HG02571 (cell line): Measurements from ENCODE around the gene NFIC.
"Not testable (repeated sequence)": the region's sequence is repeated elsewhere in the genome, so short reads cannot be mapped to it uniquely, and the experiment has no call there.

Experiments used
- ATAC-seq: cut with Tn5 transposase; IDR thresholded peaks from one replicate; pipeline ENCODE4 v1.9.1; 2021; ENCODE audit warnings: mild to moderate bottlenecking, moderate library complexity; ENCODE audit not compliant: unreplicated experiment

Gene NFIC

DNA sequence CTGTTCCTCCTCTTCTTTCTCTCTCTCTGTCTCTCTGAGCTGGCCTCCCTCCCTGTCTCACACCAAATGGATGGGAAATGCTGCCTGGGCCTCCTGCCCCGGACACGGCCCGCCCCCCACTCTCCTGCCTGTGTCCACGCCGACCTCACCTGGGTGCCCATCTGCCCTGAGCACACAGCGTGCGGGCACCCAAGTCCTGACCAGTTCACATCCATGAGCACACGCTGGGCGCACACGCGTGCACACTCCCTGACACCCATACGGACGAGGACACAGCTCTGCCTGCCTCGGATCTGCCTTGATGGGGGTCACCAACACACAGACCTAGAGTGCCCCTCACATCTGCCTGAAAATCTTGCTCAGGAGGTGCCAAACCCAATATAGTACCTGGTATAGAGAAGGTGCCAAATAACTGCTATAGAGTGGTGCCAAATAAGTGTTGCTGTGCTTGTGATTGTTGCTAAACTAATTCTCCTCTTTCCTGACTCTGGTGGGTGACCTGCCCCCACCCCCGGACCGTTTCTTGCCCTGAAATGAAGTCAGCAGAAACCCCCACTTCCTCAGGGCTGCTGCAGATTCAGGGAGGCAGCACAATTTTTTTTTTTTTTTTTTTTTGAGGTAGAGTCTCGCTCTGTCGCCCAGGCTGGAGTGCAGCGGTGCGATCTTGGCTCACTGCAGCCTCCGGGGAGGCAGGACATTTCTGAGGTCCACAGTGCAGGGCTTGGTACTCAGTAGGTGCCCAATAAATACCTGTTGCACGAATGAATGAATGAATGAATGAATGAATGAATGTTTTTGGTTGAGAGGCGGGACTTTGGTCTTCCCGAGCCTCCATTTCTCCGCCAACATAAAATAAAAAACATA, 4.6 kb downstream of the NFIC start:
- ATAC-seq: no peak

DNA sequence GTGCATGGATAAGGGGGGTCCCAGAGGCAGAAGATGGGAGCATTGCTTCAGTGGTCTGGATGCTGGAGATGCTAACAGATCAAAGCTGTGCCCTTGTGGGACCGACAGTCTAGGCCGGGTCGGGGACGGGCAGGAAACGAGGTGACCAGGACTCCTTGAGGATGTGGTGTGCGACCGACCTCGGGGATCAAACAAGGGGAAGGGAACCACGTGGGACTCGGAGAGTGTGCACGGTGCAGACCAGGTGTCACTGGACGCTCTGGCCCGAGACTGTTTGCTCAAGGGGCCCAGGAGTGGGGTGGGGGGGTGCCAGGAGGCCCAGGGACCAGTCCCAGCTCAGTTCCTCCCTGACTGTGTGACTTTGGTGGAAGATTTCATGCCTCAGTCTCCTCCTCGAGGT, 6.0 kb downstream of the NFIC start:
- ATAC-seq: no peak

DNA sequence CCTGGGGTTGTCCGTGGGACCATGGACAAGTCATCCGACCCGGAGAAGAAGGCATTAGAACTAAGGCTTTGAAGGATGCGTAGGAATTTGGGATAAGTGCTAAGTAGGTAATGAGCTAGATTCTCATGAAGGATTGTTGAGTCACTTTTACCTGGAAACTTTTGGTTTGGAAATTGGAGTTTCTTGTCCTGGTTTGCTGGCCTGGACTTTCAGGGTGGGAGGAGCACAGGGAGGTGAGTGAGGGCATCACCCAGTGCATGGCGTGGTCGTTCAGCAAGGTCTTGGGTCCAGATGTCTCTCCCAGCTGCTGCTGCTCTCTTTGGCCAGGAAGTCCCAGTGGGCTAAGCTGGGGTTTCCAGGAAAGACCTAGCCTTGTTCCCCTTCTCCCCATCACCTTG, 7.6 kb downstream of the NFIC start:
- ATAC-seq: no peak

DNA sequence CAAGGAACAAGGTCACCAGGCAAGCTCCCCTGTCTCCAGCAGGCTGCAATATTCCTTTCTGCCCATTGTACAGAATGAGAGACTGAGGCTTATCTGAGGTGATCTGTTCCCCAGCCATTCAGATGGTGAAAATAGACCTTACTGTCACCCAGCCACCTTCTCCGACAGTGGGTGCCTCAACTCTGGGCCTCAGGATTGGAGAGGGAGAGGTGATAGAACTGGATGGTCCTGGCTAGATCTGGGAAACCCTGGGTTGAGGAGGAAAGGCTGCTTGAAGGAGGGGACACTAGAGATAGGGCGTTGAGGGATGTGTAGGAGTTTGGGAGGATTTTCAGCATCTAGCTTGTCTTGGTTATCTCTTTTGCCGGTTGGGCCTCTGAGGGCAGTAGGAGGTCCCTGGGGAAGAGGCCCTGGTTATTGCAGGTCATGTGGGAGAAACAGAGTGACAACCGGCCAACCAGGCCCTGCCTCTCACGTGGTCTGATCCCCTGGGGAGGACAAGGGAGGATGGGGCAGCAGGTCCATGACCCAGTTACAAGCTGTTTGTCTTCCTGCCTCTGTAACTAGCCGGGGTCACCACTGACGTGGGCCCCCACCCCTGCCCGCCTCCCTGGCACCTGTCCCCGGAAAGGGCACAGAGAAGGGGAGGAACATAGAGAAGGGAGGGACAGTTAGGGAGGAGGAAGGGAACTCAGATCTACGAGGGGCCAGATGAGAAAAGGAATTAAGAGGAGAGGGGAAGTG, 8.2 kb downstream of the NFIC start:
- no peak for ATAC-seq

DNA sequence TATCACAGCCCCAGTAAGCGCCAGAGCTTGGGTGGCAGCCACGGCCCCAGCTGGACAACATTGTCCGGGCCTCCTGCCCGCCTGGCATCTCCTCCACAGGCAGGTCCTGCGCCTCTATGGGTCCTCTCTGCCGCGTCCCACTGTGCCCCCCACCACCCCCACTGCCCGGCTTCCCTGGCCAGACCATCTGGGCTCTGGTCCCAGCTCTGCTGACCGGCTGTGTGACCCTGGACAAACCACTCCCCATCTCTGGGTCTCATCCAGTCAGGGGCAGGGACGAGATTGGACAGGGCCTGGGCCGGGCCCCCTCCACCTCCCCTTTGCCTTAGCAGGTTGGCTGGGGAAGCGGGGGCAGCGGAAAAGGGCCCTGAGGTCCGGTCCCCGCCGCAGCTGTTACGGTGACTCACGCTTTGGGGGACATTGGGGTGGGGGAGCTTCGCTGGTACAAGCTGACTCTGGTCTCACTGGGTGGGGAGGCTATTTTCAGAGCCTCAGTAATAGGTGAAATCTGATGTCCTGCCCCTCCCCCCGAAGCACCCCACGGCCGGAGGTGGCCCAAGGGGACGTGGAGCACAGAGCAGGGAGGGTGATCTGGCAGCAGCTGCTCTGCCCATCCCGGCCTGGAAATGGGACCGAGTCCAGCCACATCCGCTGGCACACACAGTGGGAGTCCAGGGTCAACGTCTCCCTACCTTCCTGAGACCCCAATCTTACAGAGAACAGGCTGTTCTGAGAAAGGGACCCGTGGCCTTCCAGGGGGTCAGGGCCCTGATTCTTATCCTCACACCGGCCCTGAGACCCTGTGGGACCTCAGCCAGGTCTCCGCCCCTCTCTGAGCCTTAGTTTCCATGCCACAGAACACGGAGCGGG, 9.1 kb downstream of the NFIC start:
- ATAC-seq: no peak

DNA sequence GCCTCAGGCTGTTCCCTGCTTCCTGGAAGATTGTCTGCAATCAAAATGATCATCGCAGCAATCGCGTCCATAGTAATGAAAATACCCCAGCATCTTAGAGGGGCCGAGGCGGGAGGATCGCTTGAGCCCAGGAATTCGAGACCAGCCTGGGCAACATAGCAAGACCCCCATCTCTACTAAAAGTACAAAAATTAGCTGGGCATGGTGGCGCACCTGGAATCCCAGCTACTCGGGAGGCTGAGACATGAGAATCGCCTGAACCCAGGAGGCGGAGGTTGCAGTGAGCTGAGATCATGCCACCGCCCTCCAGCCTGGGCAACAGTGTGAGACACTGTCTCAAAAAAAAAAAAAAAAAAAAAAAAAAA, 9.7 kb downstream of the NFIC start:
- not testable (repeated sequence) for ATAC-seq

DNA sequence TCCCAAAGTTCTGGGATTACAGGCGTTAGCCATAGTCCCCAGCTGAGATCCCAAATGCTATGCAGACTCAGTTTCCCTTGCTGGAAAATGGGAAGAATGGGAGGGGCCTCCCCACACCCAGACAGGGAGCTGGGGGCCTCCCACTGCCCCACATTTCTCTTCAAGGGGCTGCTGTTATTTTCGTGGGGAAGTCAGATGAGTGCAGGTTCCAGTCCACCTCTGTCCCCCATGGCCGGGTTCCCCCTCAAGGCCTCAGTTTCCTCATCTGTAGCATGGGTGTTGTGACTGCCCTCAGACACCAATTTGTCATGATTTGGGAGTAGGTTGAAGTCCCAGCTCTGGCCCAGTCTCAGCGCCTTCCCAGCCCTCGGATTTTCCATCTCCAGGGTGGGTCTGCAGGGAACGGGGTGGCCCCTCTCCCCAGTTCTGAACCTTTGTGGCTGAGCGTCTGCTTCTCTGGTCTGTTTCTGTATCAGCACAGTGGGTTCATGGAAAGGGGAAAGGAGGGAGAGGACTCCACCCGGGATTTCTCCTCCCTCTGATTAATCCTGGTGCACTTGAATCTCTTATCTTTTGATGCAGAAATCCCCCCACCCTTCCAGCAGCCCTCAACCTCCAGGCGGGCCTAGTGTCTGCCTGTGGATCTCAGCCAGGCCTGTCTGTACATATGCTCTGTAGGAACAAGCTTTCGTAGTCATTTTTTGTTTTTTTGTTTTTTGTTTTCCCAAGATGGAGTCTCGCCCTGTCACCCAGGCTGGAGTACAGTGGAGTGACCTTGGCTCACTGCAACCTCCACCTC, 12.2 kb downstream of the NFIC start:
- no peak for ATAC-seq

DNA sequence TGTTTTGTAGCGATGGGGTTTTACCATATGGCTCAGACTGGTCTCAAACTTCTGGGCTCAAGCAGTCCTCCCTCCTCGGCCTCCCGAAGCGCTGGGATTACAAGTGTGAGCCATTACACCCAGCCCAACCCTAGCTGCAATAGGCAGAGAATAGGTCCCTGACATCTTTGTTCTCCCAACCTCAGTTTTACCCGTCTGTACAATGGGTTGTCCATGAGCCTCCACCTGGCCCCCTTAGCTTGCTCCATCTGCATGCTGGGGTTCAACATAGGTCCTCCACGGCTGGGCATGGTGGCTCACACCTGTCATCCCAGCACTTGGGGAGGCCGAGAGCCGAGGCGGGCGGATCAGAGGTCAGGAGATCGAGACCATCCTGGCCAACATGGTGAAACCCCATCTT, 14.4 kb downstream of the NFIC start:
- no peak for ATAC-seq

DNA sequence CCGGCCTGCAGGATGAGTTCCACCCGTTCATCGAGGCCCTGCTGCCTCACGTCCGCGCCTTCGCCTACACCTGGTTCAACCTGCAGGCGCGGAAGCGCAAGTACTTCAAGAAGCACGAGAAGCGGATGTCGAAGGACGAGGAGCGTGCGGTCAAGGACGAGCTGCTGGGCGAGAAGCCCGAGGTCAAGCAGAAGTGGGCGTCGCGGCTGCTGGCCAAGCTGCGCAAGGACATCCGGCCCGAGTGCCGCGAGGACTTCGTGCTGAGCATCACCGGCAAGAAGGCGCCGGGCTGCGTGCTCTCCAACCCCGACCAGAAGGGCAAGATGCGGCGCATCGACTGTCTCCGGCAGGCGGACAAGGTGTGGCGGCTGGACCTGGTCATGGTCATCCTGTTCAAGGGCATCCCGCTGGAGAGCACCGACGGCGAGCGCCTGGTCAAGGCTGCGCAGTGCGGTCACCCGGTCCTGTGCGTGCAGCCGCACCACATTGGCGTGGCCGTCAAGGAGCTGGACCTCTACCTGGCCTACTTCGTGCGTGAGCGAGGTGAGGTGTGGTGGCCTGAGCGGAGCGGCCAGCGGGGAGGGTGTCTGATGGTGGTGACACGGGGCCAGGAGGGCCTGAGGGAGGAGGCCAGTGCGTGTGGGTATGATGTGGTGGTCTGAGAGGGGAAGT, 15.5 kb downstream of the NFIC start:
- no peak for ATAC-seq

DNA sequence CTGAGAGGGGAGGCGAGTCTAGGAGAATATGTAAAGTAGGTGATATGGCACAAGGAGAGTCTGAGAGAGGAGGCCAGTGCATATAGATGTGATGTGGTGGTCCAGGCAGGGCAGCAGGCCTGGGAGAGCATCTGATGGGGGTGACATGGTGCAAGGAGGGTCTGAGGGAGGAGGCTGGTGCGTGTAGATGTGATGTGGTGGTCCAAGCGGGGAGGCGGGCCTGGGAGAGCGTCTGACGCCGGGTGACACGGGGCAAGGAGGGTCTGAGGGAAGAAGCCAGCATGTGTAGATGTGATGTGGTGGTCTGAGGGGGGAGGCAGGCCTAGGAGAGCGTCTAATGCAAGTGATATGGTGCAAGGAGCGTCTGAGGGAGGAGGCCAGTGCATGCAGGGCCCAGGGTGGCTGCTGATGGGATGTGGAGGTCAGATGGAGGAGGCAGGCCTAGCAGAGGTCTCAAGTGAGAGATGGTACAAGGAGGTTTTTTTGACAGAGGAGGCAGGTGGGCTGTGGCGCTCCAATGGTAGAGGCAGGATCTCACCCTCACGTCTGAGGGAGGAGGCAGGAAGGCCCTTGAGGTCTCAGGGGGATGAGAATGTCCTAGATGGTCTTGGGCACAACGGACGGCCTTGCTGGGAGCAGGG, 16.2 kb downstream of the NFIC start:
- ATAC-seq: no peak

DNA sequence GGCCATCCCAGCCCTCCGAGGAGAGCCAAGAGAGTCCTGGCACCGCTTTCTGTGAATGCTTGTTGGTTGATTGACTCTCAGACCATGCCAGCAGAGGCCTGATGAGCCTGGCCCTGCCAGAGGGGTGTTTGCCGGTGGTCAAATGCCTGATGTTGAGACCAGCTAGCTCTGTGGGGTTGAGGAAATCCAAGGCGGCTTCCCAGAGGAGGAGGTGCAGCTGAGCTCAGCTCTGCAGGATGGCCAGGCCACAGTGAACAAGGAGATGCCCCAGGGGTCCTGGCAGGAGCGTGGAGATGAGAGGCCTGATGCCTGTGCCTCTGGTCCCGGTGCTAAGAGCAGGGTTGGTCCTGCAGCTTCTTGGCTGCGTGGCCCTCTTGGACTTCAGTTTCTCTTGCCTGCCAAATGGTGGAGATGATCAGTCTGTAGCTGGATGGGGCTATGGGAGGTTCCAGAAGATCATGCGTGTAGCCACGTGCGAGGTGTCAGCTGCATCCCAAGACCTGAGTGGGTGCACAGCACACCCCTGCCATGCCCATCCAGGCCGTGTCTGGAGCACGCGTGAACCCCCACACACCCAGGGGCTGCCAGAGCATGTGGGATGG, 16.8 kb downstream of the NFIC start:
- ATAC-seq: no peak

DNA sequence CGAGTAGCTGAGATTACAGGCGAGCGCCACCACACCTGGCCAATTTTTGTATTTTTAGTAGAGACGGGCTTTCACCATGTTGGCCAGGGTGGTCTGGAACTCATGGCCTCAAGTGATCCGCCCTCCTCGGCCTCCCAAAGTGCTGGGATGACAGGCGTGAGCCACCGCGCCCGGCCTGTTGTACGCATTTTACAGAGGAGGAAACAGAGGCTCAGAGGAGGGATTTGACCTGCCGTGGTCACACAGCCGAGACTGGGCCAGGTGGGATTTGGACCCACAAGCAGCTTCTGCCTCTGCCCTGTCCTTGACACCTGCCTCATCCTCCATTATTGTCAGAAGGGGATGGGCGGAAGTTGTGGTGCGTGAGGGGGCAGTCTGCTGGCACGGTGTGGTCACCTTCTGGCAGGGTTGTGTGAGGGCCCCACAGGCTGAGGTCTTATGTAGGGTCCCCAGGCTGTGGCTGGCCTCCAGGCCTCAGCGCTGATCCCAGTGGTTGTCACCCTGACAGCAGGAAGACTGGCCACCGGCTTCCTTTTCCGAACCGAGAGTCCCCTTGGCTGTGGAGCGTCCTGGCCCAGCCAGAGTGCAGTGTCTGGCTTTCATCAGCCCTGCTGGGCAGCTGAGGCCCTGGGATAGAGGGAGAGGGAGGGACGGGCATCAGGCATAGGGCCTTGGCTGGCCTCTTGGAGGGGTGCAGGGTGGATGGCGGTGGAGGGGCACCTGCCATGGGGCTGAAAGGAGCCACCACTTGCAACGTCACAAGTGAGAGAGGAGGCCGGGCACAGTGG, 20.3 kb downstream of the NFIC start:
- ATAC-seq: no peak

DNA sequence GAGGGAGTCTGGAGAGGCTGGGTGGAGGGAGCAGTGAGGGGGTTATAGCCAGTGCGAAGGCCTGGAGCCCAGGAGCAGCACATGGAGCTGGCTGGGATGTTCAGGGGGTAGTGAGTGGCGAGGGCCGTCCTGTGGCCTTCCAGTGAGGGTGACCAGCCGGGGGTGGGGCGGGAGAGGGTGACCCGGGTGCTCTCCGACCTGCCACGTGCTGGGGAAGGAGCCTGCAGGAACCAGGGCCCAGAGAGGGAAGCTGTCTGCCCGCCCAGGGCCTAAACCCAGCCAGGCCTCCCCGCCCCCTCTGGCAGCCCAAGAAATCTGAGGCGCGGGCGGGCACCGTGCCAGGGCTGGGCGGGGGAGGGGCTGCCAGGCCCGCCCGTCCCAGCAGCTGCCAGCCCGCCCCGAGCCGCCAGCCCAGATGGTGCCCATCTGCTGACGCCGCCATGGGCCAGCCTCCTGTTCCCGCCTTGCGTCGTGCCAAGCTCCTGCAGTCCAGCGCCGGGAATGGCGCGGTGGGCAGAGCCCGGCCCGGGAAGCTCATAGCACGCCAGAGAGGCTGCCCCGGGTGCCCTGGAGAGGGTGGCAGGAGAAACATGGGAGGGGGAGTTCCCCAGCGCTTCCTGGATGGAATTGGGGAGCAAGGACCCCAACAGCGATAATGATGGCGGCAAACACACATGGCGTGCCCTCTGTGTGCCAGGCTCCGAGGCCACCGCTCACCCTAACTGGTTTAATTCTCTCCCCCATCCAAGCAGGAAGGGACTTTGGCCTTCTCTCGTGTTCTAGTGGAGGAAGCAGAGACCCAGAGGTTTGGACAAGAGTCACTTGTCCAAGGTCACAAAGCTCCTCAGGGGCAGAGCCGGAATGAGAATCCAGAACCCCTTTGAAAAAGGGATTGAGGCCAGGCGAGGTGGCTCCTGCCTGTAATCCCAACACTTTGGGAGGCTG, 21.5 kb downstream of the NFIC start:
- no peak for ATAC-seq

DNA sequence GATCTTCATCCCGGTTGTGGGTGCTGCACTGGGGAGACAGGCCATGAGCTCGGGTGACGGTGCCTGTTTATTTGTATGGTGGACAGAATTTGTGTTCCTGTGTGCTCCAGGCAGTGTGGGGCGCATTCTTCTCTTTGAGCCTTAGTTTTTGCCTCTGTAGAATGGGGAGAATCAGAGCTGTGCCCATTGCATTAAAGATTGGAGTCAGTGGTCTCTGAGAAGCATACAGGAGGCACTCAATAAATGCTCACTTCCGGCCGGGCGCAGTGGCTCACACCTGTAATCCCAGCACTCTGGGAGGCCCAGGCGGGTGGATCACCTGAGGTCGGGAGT, 23.0 kb downstream of the NFIC start:
- no peak for ATAC-seq

DNA sequence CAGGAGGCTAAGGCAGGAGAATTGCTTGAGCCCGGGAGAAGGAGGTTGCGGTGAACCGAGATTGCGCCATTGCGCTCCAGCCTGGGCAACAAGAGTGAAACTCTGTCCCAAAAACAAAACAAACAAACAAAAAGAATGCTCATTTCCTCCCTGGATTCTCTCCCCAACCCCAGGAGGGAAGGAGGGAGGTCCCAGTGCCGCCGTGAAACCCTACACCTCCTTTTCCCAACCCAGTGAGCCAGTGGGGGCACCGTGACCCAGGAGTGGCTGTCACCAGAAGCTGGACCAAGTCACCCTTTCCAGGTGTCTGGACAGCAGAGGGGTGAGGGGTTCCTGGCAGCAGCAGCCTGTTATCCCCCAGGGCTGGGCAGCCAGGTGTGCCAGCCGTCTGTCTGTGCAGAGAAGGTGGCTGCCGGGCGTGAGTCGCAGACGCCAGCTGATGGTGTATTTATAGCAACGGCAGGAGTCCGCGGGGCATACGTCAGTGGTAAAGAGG, 23.5 kb downstream of the NFIC start:
- no peak for ATAC-seq

DNA sequence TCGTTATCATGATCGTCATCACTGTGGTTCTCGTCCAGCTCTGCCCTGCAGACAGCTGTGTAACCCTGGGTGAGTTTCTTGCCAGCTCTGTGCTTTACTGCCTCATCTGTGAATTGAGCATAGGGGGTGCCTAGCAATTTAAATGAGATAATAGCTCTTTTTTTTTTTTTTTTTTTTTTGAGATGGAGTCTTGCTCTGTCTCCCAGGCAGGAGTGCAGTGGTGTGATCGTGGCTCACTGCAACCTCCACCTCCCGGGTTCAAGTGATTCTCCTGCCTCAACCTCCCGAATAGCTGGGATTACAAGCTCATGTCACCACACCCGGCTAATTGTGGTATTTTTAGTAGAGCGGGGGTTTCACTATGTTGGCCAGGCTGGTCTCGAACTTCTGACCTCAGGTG, 25.5 kb downstream of the NFIC start:
- not testable (repeated sequence) for ATAC-seq

DNA sequence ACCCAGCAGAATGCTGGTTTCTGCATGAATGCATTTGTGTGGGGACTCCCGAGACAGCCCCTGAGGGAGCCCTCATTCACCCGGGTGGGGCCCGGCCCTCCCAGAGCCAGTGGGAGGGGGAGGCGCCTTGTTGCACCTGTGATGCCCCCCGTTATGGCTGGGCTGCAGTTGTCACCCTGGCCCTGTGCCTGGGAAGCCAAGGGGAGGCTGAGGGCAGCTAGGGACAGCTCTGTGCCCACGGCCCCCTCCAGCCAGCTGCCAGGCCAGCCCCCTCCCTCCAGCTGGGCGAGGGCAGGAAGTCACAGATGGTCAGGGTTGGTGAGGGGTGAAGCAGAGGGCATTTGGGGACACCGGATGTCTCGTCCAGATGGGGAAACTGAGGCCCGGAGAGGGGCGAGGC, 26.1 kb downstream of the NFIC start:
- no peak for ATAC-seq
